K562 (cell line): ENCODE data around the gene TMEM143. TPM values are rescaled to one million over a fixed set of nuclear protein-coding genes. Genes with fewer than 3 reads are reported as not detected.
A peak's percentile ranks its signal among the peaks of the same experiment; 100 is the strongest.

Experiments used
- BRF1 ChIP-seq: IDR thresholded peaks from 3 replicates; pipeline ENCODE4 v1.6.1; 2011; ENCODE audit warnings: borderline replicate concordance, mild to moderate bottlenecking; ENCODE audit not compliant: insufficient read length; ENCODE audit errors: extremely low read depth
- CBX3 ChIP-seq, 2 experiments: IDR thresholded peaks; 1 replicate in 1 of 2; 2 replicates in 1 of 2; pipeline ENCODE4 v1.6.1; 2012; ENCODE audit warnings: inconsistent platforms in 2 of 2, low read length in 2 of 2, borderline replicate concordance in 1 of 2, control low read depth in 1 of 2
- CCAR2 ChIP-seq: fragments of 200-400 bp; formaldehyde crosslinking; IDR thresholded peaks from 2 replicates; pipeline ENCODE4 v1.6.1; 2017; ENCODE audit warnings: mild to moderate bottlenecking, low read depth, low read length
- CHD1 ChIP-seq: fragments of 200-600 bp; sonication (generic); IDR thresholded peaks from one replicate; pipeline ENCODE4 v1.6.1; 2012; ENCODE audit warnings: mild to moderate bottlenecking, moderate library complexity, low read length, inconsistent platforms
- CREB1 ChIP-seq, 2 experiments: sonication (generic) in 1 of 2; formaldehyde crosslinking in 1 of 2; IDR thresholded peaks; 2 replicates each; pipeline versions ENCODE4 v1.6.1 to v1.8.0; 2012 to 2022; ENCODE audit warnings: inconsistent platforms in 1 of 2, mild to moderate bottlenecking in 1 of 2, missing genetic modification reagents in 1 of 2, moderate library complexity in 1 of 2
- CREM ChIP-seq: IDR thresholded peaks from 2 replicates; pipeline ENCODE4 v1.6.1; 2014; ENCODE audit warnings: antibody characterized with exemption, low read depth
- HCFC1 ChIP-seq: IDR thresholded peaks from 2 replicates; pipeline ENCODE4 v1.6.1; 2012; ENCODE audit warnings: low read depth, low read length, improper control_type of control experiment
- KAT7 ChIP-seq: sonication (generic); formaldehyde crosslinking; IDR thresholded peaks from 2 replicates; pipeline ENCODE4 v1.8.0; 2022; ENCODE audit warnings: missing genetic modification reagents, mild to moderate bottlenecking, borderline replicate concordance
- KDM4B ChIP-seq, 2 experiments: fragments of 450-650 bp in 1 of 2; sonication (generic) in 1 of 2; IDR thresholded peaks; 2 replicates each; pipeline ENCODE4 v1.6.1; 2016 to 2017; ENCODE audit warnings: borderline replicate concordance in 2 of 2, antibody characterized with exemption in 1 of 2, low read depth in 1 of 2, mild to moderate bottlenecking in 1 of 2
- KDM5B ChIP-seq: fragments of 200-600 bp; sonication (generic); IDR thresholded peaks from 2 replicates; pipeline ENCODE4 v1.6.1; 2012; ENCODE audit warnings: low read depth, mild to moderate bottlenecking, moderate library complexity, low read length, control low read depth, inconsistent platforms; ENCODE audit not compliant: insufficient replicate concordance
- NR4A1 ChIP-seq, 2 experiments: fragments of 250-450 bp in 1 of 2; fragments of 450-650 bp in 1 of 2; sonication (Bioruptor Pico) in 1 of 2; IDR thresholded peaks; 2 replicates each; pipeline versions ENCODE4 v1.4.0 to v1.6.1; 2016 to 2020; ENCODE audit warnings: mild to moderate bottlenecking in 2 of 2, missing compliant biosample characterization in 1 of 2, missing genetic modification characterization in 1 of 2, moderate library complexity in 1 of 2
- POLR3A ChIP-seq: IDR thresholded peaks from 2 replicates; pipeline ENCODE4 v1.6.1; 2011; ENCODE audit warnings: borderline replicate concordance, mild to moderate bottlenecking, moderate library complexity; ENCODE audit not compliant: insufficient read length, insufficient read depth; ENCODE audit errors: extremely low read depth
- STAT5A ChIP-seq: IDR thresholded peaks from 2 replicates; pipeline ENCODE4 v1.6.1; 2012; ENCODE audit warnings: low read length, inconsistent platforms, borderline replicate concordance
- ZBTB17 ChIP-seq: fragments of 450-650 bp; formaldehyde crosslinking; IDR thresholded peaks from 2 replicates; pipeline ENCODE4 v1.4.0; 2020; ENCODE audit warnings: mild to moderate bottlenecking
- ZNF124 ChIP-seq: sonication (generic); formaldehyde crosslinking; IDR thresholded peaks from 2 replicates; pipeline ENCODE4 v1.8.1; 2022; ENCODE audit warnings: missing genetic modification reagents
- ZNF445 ChIP-seq: fragments of 250-450 bp; sonication (Bioruptor Pico); IDR thresholded peaks from 2 replicates; pipeline ENCODE4 v1.4.0; 2020; ENCODE audit warnings: low read depth, mild to moderate bottlenecking, moderate library complexity
- polyA plus RNA-seq, 8 experiments: library from polyadenylated mRNA; depleted of rRNA in 4 of 8; stranded (reverse) in 5 of 8; unstranded in 3 of 8; fragments of >200 nt; fragmentation: Nextera tagmentation in 2 of 8; fragmentation: Illumina TruSeq in 1 of 8; extraction: Ambion mirVana in 2 of 8; extraction: Trizol in 1 of 8; gene quantifications; 2 replicates each; pipeline versions ENCODE4 v1.2.1 to v1.2.3, GENCODE V29; 2011 to 2014; ENCODE audit warnings: inconsistent platforms in 1 of 8, missing spikeins in 1 of 8
- total RNA-seq, 7 experiments: library from RNA; depleted of rRNA in 6 of 7; stranded (reverse); fragments of >200 nt in 6 of 7; fragmentation: Illumina TruSeq in 2 of 7; extraction: Trizol in 2 of 7; gene quantifications; 2 replicates each; pipeline versions ENCODE4 v1.2.1 to v1.2.3, GENCODE V29; 2011 to 2021; ENCODE audit warnings: low replicate concordance in 1 of 7
- TF ChIP-seq, protein P1 (sequence below): IDR thresholded peaks from 2 replicates; pipeline ENCODE4 v1.6.1; 2012; ENCODE audit warnings: low read depth, low read length, improper control_type of control experiment, borderline replicate concordance
- TF ChIP-seq, protein P2 (sequence below): fragments of 450-650 bp; formaldehyde crosslinking; IDR thresholded peaks from 2 replicates; pipeline ENCODE4 v1.4.0; 2020; ENCODE audit warnings: mild to moderate bottlenecking, moderate library complexity

Gene TMEM143
- total and polyA plus RNA-seq, 9 of the 15 experiments (the other 6 are each of a cell fraction or from before 2014, with no cell fraction given): 0.66 to 8.8 (median 4.3) TPM

DNA sequence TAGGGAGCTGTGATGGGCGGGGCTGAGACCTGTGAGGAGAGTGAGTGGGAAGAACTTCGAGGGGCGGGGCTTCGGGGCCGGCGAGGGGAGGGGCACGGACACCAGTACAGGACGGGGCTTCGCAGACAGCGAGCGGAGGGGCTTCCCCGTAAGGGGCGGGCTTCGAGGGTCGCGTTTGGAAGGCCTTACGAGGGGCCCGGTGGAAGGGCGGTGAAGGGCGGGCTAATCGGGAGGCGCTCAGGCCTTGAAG lies 42.4 kb downstream of the TMEM143 start (continued):
- TF ChIP-seq KDM5B: peak; percentile 20
- TF ChIP-seq STAT5A: no peak
- TF ChIP-seq, protein P1, sequence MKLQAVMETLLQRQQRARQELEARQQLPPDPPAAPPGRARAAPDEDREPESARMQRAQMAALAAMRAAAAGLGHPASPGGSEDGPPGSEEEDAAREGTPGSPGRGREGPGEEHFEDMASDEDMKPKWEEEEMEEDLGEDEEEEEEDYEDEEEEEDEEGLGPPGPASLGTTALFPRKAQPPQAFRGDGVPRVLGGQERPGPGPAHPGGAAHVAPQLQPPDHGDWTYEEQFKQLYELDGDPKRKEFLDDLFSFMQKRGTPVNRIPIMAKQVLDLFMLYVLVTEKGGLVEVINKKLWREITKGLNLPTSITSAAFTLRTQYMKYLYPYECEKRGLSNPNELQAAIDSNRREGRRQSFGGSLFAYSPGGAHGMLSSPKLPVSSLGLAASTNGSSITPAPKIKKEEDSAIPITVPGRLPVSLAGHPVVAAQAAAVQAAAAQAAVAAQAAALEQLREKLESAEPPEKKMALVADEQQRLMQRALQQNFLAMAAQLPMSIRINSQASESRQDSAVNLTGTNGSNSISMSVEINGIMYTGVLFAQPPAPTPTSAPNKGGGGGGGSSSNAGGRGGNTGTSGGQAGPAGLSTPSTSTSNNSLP: no peak
- 0 out of 2 replicates have a peak, but pooled peaks have one; percentile 63 for TF ChIP-seq ZNF445 (CRISPR knock-in tag)
- TF ChIP-seq ZNF124 (CRISPR knock-in tag): no peak
- TF ChIP-seq NR4A1 (CRISPR knock-in tag; IDR thresholded peaks at IDR 0.05): 0 out of 2 replicates have a peak, but pooled peaks have one; percentile 42
- TF ChIP-seq NR4A1 (tag; IDR thresholded peaks at IDR 0.05): no peak
- 0 out of 2 replicates have a peak, but pooled peaks have one; percentile 76 for TF ChIP-seq KAT7
- TF ChIP-seq KDM4B (IDR thresholded peaks at IDR 0.05; ENCODE audit: borderline replicate concordance in 2 of 2, low read depth in 1 of 2): 0 out of 4 replicates have a peak, but pooled peaks of 1 of the 2 experiments have one; percentile 28
- TF ChIP-seq CHD1: peak; percentile 80
- TF ChIP-seq, protein P2, sequence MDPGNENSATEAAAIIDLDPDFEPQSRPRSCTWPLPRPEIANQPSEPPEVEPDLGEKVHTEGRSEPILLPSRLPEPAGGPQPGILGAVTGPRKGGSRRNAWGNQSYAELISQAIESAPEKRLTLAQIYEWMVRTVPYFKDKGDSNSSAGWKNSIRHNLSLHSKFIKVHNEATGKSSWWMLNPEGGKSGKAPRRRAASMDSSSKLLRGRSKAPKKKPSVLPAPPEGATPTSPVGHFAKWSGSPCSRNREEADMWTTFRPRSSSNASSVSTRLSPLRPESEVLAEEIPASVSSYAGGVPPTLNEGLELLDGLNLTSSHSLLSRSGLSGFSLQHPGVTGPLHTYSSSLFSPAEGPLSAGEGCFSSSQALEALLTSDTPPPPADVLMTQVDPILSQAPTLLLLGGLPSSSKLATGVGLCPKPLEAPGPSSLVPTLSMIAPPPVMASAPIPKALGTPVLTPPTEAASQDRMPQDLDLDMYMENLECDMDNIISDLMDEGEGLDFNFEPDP: no peak
- no peak for TF ChIP-seq HCFC1
- TF ChIP-seq CCAR2: no peak
- TF ChIP-seq CBX3 (IDR thresholded peaks at IDR 0.05; ENCODE audit: borderline replicate concordance in 1 of 2, low read length in 2 of 2): no peak
- TF ChIP-seq POLR3A: no peak
- TF ChIP-seq BRF1: no peak
- 0 out of 2 replicates have a peak, but pooled peaks have one; percentile 17 for TF ChIP-seq ZBTB17 (CRISPR knock-in tag)
- TF ChIP-seq CREM: peak; percentile 37; the same call in 1 of the 2 replicates
- no peak; the same call in 1 of the 2 replicates for TF ChIP-seq CREB1 (IDR thresholded peaks at IDR 0.05)
- TF ChIP-seq CREB1 (CRISPR knock-in tag; IDR thresholded peaks at IDR 0.05): no peak
- TF ChIP-seq, all 486 proteins: peak for 15
